Midbrain (tissue), 1 donor: ENCODE measurements around the gene SHISAL1.
"Not testable (repeated sequence)": the region's sequence is repeated elsewhere in the genome, so short reads cannot be mapped to it uniquely, and the experiment has no call there.

ENCODE experiments used
- DNase-seq: peaks from one replicate; lab custom pipeline; 2025; lab: John Stamatoyannopoulos, UW

Gene SHISAL1

GRCh38 chr22:44302363-44302762, 10.4 kb downstream of the SHISAL1 start:
- not testable (repeated sequence) for DNase-seq

- DNase-seq, result no peak
Measured at GRCh38 chr22:44301039-44301438, 11.7 kb downstream of the SHISAL1 start.

GRCh38 chr22:44299124-44299523, 13.6 kb downstream of the SHISAL1 start:
- DNase-seq, result no peak

DNA sequence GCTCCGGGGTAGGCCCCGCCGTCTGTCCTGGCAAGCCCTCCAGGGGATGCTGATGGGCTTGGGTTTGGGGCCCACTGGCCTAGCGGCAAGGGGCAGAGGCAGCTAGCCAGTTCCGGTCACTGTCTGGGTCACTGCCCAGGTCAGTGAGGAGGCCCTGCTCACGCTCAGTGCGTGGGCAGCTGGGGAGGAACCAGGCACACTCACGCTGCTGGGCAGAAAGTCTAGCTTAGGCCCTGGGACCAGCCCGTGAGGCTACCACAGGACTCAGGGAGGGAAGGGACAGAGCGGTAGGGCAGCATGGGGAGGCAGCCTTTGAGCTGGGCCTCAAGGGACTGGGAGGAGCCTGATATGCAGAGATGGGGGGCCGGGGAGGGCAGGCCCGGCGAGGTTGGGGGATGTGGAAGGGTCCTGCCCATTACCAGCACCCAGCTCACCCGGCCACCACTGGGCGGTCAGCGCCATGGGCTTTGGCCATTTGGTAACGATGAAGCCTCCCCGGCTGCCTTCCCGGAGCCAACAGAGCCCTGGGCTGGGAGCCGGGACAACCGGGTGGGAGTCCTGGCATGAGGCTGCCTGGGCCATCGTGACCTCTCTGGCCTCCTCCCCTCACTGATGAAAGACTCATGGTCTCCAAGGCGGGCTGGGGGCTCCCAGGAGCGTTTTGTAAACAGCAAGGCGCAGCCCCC, 14.2 kb downstream of the SHISAL1 start:
- DNase-seq, result no peak

- DNase-seq, result no peak
Measured at GRCh38 chr22:44297470-44298061, 15.2 kb downstream of the SHISAL1 start.

DNA sequence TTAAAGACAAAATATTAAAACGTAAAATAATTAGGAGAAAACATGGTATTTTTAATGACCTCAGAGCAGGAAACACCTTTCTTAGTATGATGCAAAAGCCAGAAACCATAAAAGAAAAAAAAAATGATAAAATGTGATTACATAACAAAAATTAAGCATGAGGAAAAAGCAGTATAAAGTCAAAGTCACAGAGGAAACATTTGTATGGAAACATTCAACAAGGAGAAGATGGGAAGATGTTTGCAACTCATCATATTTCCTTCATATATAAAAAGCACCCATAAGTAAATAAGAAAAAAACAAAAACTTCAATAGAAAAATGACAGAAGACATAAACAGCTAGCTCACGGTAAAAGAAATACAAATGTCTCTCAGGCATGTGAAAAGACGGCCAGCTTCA, 17.3 kb downstream of the SHISAL1 start:
- no peak for DNase-seq

GRCh38 chr22:44293876-44294275, 18.9 kb downstream of the SHISAL1 start:
- no peak for DNase-seq

DNA sequence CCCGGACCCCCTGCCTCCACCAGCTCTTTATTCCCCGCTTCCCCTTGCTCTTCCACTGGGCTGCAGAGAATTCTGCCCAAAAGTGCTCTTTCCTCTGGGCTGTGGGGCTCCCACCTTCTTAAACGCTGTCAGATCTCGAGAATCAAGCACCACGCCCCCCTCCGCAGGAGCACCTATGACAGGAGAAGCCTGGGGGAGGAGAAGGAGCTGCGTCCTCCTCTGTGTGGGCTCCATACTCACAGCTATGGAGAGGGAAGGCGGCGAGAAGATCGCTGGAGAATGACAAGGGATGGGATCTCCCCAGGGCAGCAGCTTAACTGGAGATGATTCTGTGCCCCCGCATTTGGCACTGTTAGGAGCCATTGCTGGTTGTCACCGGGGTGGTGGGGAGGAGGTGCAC, 19.7 kb downstream of the SHISAL1 start:
- no peak for DNase-seq

DNA sequence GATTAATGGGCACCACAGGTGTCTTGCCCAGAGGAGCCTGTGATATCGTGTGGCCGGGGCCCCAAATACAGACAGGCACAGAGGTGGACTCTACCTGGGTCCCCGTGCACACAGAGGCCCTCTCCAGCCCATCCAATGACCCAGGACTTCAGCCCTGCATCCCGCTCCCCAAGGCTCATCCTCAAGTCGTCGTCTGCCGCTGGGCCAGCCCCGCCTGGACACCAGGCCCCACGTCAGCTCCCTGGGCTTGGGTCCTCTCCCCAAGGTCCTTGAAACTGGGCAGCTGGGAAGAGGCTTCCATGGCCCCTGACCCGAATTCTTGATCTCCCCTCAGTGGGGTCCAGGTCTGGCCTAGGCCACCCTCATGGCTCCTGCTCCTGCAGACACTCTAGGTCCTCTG, 20.2 kb downstream of the SHISAL1 start:
- no peak for DNase-seq

DNA sequence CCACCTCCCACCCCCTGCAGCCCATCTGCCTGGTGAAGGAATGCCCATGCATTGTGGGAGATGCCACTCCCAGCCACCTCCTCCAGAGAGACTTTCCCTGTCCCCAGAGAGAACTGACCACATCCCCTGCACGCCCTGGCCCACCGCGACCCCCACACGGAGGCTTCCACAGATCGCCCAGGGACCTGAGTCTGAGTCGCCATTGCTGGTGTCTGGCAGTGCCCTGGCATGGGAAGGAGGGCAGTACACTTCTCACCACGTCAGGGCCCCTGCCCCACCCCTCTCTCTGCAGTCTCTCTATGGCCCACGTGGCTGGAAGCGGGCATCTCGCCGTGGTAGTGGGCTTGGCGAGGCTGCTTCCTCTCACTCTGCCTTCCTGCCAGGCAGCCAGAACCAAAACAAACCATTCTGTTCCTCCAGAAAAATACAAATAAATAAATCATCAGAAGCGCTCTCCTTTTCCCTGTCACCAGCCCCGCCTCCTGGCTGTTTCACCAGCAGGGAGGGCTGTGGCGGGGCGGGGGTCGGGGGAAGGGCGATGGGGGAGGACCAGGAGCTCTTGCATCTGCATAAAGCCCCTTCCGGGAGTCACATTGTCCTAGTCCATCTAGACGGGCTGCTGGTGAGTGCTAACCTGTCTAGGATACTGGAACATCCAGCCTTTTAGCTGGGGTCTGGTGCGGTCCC, 20.9 kb downstream of the SHISAL1 start:
- no peak for DNase-seq

DNA sequence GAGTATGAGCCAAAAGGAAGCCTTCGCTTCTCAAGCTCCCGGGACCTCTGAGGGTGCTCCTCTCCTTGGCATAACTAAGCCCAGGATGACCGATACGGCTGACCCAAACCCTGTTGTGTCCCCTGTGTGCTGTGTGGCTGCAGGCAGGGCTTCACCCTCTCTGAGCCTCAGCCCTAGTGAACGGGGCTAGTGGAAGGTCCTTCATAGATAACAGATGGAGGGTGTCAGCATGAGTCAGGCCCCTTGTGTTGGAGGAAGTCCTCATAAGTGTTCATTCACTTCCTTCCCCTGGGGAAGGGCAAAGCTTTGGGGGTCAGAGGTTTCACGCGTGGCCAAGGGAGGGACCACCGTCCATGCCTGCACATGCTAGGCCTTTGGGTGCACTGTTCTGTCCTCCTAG, 21.5 kb downstream of the SHISAL1 start:
- no peak for DNase-seq

GRCh38 chr22:44289414-44290171, 23.2 kb downstream of the SHISAL1 start:
- DNase-seq, result no peak

DNA sequence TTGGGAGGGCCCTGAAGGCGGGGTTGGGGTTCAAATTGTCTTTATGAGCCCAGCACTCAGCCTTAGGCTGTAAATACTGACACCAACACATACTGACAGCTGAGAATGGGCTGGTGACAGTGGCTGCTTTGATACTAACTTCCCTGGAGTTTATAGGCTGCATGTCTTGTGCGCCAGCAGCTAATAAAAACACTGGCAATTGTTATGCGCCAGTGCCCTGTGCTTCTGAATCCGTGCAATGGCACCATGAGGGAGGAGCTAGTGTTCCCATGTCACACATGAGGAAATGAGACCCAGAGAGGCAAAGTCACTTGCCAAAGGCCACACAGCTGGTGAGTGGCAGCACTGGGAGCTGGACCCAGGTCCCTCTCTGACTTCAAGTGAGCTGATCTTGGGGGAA, 23.8 kb downstream of the SHISAL1 start:
- no peak for DNase-seq

DNA sequence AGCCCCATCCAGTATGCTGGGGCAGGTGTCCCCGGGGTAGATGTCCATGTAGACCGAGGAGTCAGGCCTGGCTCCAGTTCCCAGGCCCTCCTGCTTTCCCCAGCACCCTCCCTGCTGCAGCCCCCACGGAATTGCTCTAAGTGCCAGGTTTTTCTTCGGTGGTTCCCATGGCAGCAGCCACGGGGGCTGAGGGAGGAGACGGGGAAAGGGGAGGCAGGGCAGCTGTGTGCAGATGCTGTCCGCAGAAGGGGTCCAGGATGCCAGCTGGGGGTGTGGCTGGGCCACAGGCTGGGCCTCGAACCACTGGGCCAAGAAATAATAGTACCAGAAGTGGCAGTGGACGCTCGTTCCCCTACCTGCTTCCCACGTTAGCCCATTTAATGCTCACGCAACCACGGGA, 25.0 kb downstream of the SHISAL1 start:
- DNase-seq, result no peak

- DNase-seq, result no peak
Measured at GRCh38 chr22:44287121-44287693, 25.5 kb downstream of the SHISAL1 start.

- DNase-seq, result no peak
Measured at GRCh38 chr22:44286646-44287045, 26.1 kb downstream of the SHISAL1 start.

- DNase-seq, result no peak
Measured at GRCh38 chr22:44284711-44285110, 28.0 kb downstream of the SHISAL1 start.

DNA sequence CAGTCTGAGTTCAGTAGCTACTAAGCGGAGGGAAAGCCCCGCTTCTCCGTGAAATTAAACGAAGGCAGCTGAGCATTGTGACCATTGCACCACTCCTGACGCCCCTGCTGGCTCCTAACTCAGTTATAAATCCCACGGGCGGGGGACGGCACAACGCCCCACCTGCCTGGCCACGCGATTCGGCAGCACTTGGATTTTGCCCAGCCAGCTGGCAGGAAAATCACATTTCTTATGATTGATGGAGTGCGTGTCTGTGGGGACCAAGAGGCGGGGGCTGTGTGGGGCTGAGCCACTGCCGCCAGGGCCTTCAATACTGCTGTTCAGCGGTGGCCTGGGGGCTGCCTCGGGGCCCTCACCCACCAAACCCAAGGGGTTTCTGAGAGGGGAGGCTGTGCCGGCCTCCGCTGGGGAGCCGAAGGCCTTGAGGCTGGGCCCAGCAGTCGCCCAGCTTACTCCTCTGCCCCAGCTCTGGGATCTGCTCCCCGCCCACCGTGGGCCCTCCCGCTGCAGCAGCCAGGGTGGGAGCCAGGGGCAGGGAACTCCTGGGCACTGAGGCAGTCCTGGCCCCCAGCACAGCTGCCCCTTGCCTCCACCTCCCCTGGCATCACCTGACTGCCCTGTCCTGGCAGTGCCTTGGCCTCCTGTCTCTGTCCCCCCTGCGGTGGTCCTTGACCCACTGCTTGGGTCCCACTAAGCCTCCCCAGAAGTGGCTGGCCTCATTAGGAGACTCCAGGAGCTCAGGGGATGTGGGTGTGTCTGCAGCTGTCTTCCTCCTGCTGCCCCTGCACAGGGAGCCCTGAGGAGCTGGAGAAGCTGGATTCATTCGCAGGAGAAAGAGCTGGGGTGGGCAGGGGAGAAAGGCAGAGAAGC, 30.7 kb downstream of the SHISAL1 start:
- no peak for DNase-seq

- no peak for DNase-seq
Measured at GRCh38 chr22:44280665-44281188, 32.0 kb downstream of the SHISAL1 start.

DNA sequence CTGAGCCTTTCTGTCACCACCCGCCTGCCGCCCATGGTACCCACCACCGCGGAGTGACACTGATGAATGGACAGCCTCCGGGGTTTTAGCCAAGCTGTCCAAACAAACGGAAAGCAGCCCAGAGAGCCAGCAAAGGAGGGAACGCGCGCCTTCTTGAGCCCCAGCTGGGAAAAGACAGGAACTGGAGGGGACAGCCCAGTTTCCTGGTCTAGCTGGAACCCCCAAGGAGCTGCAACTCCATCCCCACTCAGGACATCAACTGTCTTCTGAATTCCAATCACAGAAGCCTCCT, 33.7 kb downstream of the SHISAL1 start:
- DNase-seq, result no peak
